A549 (cell line): ENCODE measurements around the gene CYP2S1.

Experiments used
- BHLHE40 ChIP-seq: IDR thresholded peaks from 2 replicates; pipeline ENCODE4 v1.6.1; 2012; ENCODE audit warnings: low read depth, low read length, inconsistent platforms
- CBX8 ChIP-seq: fragments of 200-600 bp; sonication (generic); IDR thresholded peaks from 2 replicates; pipeline ENCODE4 v1.6.1; 2016
- CHD2 ChIP-seq: fragments of 150-350 bp; IDR thresholded peaks from 2 replicates; pipeline ENCODE4 v1.6.1; 2014; ENCODE audit warnings: low read length; ENCODE audit not compliant: partially characterized antibody
- ESRRA ChIP-seq: fragments of 150-350 bp; IDR thresholded peaks from 2 replicates; pipeline ENCODE4 v1.6.1; 2014; ENCODE audit warnings: mild to moderate bottlenecking, low read length, borderline replicate concordance
- KDM5A ChIP-seq: fragments of 200-600 bp; sonication (generic); IDR thresholded peaks from 2 replicates; pipeline ENCODE4 v1.6.1; 2016; ENCODE audit warnings: antibody characterized with exemption, mild to moderate bottlenecking
- MAFK ChIP-seq: fragments of 450-650 bp; IDR thresholded peaks from 2 replicates; pipeline ENCODE4 v1.6.1; 2014; ENCODE audit not compliant: partially characterized antibody
- NR3C1 ChIP-seq: fragments of >200 bp; sonication (Bioruptor Twin); formaldehyde crosslinking; IDR thresholded peaks from 3 replicates; pipeline ENCODE4 v1.6.1; 2017
- PHF8 ChIP-seq: fragments of 200-600 bp; sonication (generic); IDR thresholded peaks from 2 replicates; pipeline ENCODE4 v1.6.1; 2016; ENCODE audit warnings: low read depth, mild to moderate bottlenecking, antibody characterized with exemption, moderate library complexity, borderline replicate concordance
- POLR2A ChIP-seq: IDR thresholded peaks from 2 replicates; pipeline ENCODE4 v1.6.1; 2012; ENCODE audit warnings: mild to moderate bottlenecking, low read length
- POLR2AphosphoS2 ChIP-seq: conservative IDR thresholded peaks from 2 replicates; pipeline ENCODE4 v1.6.1; 2012; ENCODE audit warnings: low read length, improper control_type of control experiment, inconsistent platforms
- TF ChIP-seq, protein P1 (sequence below): fragments of >200 bp; sonication (Bioruptor Twin); formaldehyde crosslinking; IDR thresholded peaks from 3 replicates; pipeline ENCODE4 v1.5.1; 2016
- TF ChIP-seq, protein P2 (sequence below): fragments of 200-600 bp; sonication (generic); IDR thresholded peaks from 2 replicates; pipeline ENCODE4 v1.6.1; 2016; ENCODE audit warnings: antibody characterized with exemption, mild to moderate bottlenecking, moderate library complexity
- TF ChIP-seq, protein P3 (sequence below): fragments of 450-650 bp; IDR thresholded peaks from 2 replicates; pipeline ENCODE4 v1.6.1; 2014; ENCODE audit warnings: antibody characterized with exemption

- no peak for TF ChIP-seq ESRRA
- TF ChIP-seq, protein P1, sequence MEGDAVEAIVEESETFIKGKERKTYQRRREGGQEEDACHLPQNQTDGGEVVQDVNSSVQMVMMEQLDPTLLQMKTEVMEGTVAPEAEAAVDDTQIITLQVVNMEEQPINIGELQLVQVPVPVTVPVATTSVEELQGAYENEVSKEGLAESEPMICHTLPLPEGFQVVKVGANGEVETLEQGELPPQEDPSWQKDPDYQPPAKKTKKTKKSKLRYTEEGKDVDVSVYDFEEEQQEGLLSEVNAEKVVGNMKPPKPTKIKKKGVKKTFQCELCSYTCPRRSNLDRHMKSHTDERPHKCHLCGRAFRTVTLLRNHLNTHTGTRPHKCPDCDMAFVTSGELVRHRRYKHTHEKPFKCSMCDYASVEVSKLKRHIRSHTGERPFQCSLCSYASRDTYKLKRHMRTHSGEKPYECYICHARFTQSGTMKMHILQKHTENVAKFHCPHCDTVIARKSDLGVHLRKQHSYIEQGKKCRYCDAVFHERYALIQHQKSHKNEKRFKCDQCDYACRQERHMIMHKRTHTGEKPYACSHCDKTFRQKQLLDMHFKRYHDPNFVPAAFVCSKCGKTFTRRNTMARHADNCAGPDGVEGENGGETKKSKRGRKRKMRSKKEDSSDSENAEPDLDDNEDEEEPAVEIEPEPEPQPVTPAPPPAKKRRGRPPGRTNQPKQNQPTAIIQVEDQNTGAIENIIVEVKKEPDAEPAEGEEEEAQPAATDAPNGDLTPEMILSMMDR = no peak
- no peak for TF ChIP-seq BHLHE40
- TF ChIP-seq, protein P2, sequence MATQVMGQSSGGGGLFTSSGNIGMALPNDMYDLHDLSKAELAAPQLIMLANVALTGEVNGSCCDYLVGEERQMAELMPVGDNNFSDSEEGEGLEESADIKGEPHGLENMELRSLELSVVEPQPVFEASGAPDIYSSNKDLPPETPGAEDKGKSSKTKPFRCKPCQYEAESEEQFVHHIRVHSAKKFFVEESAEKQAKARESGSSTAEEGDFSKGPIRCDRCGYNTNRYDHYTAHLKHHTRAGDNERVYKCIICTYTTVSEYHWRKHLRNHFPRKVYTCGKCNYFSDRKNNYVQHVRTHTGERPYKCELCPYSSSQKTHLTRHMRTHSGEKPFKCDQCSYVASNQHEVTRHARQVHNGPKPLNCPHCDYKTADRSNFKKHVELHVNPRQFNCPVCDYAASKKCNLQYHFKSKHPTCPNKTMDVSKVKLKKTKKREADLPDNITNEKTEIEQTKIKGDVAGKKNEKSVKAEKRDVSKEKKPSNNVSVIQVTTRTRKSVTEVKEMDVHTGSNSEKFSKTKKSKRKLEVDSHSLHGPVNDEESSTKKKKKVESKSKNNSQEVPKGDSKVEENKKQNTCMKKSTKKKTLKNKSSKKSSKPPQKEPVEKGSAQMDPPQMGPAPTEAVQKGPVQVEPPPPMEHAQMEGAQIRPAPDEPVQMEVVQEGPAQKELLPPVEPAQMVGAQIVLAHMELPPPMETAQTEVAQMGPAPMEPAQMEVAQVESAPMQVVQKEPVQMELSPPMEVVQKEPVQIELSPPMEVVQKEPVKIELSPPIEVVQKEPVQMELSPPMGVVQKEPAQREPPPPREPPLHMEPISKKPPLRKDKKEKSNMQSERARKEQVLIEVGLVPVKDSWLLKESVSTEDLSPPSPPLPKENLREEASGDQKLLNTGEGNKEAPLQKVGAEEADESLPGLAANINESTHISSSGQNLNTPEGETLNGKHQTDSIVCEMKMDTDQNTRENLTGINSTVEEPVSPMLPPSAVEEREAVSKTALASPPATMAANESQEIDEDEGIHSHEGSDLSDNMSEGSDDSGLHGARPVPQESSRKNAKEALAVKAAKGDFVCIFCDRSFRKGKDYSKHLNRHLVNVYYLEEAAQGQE = no peak
- no peak for TF ChIP-seq POLR2A
- no peak for TF ChIP-seq KDM5A
- no peak for TF ChIP-seq MAFK
- TF ChIP-seq, protein P3, sequence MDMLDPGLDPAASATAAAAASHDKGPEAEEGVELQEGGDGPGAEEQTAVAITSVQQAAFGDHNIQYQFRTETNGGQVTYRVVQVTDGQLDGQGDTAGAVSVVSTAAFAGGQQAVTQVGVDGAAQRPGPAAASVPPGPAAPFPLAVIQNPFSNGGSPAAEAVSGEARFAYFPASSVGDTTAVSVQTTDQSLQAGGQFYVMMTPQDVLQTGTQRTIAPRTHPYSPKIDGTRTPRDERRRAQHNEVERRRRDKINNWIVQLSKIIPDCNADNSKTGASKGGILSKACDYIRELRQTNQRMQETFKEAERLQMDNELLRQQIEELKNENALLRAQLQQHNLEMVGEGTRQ = no peak
- TF ChIP-seq NR3C1 = no peak
- TF ChIP-seq CBX8 = no peak
- TF ChIP-seq CHD2 = no peak
- TF ChIP-seq PHF8 = no peak
- no peak for TF ChIP-seq POLR2AphosphoS2
Measured at GRCh38 chr19:41149831-41150230, 43.2 kb upstream of the CYP2S1 start.
